Gastrocnemius medialis (tissue), 4 donors: ENCODE data around the gene RPS25. TPM values are rescaled to one million over a fixed set of nuclear protein-coding genes. Genes with fewer than 3 reads are reported as not detected.

Source experiments
- ATAC-seq, 2 donors: fragments of 150-250 bp; one replicate each; pipeline ENCODE4 v1.9.1; 2016
- DNase-seq, 2 donors: peaks; one replicate each; pipeline ENCODE4 v3.0.0-alpha.2; 2019
- H3K27ac ChIP-seq, 4 donors: fragments of 200-600 bp; sonication (generic); 1 replicate in 1 of 4; 2 replicates in 3 of 4; pipeline ENCODE4 v1.5.1; 2016 to 2018; ENCODE audit warnings: mild to moderate bottlenecking in 2 of 4, moderate library complexity in 1 of 4
- H3K27me3 ChIP-seq, 3 donors: fragments of 200-600 bp; sonication (generic) in 2 of 3; 1 replicate in 1 of 3; 2 replicates in 2 of 3; pipeline versions ENCODE4 v1.5.1 to v1.6.0; 2016 to 2019; ENCODE audit warnings: mild to moderate bottlenecking in 1 of 3, moderate library complexity in 1 of 3
- H3K36me3 ChIP-seq, 2 donors: fragments of 200-600 bp; sonication (generic) in 1 of 2; one replicate each; pipeline ENCODE4 v1.5.1; 2017 to 2018
- H3K4me1 ChIP-seq, 2 donors: fragments of 200-600 bp; sonication (generic) in 1 of 2; one replicate each; pipeline ENCODE4 v1.5.1; 2016 to 2017; ENCODE audit warnings: mild to moderate bottlenecking in 2 of 2
- H3K4me3 ChIP-seq, 4 donors: fragments of 200-600 bp; sonication (generic) in 3 of 4; 1 replicate in 1 of 4; 2 replicates in 3 of 4; pipeline ENCODE4 v1.5.1; 2016 to 2019; ENCODE audit warnings: mild to moderate bottlenecking in 2 of 4
- H3K9me3 ChIP-seq, 3 donors: fragments of 200-600 bp; sonication (generic) in 2 of 3; 1 replicate in 1 of 3; 2 replicates in 2 of 3; pipeline ENCODE4 v1.5.1; 2016 to 2019
- CTCF ChIP-seq, 5 experiments: fragments of 450-650 bp in 3 of 5; fragments of 200-600 bp in 2 of 5; sonication (generic) in 2 of 5; IDR thresholded peaks in 4 of 5; conservative IDR thresholded peaks in 1 of 5; 1 replicate in 4 of 5; 2 replicates in 1 of 5; pipeline ENCODE4 v1.5.1; 2016 to 2019; ENCODE audit warnings: antibody characterized with exemption in 5 of 5, mild to moderate bottlenecking in 3 of 5, moderate library complexity in 3 of 5
- POLR2A ChIP-seq, 2 donors: fragments of 450-650 bp; IDR thresholded peaks; one replicate each; pipeline ENCODE4 v1.6.1; 2017; ENCODE audit warnings: antibody characterized with exemption in 2 of 2, mild to moderate bottlenecking in 2 of 2, moderate library complexity in 2 of 2
- in situ Hi-C, 4 donors: fragments of 200-750 bp; cut with MboI; loops; one replicate each; pipeline versions ENCODE4 v1.15.0 to v1.8.0; 2017; ENCODE audit warnings: low sequenced_read_pairs in 4 of 4
- intact Hi-C: fragments of 100-400 bp; cut with DNase I; formaldehyde crosslinking; loops from one replicate; pipeline ENCODE4 v1.15.1; 2023; ENCODE audit warnings: low total_unique reads
- total RNA-seq, 4 donors: library from RNA; depleted of rRNA; stranded (reverse); fragments of >200 nt; gene quantifications; one replicate each; pipeline versions ENCODE4 v1.1.0 to v1.2.3, GENCODE V29; 2016

The RPS25 gene
- total RNA-seq, 4 donors from 2014 or later = 1,700 to 2,567 (median 1,849) TPM

- TF ChIP-seq POLR2A (IDR thresholded peaks at IDR 0.05) (no peak), CTCF (IDR thresholded peaks at IDR 0.05 in 4 of 5, conservative IDR thresholded peaks at IDR 0.05 in 1 of 5) (no peak)
- H3K36me3 ChIP-seq = peaks cover 0 to 56% of the 10 kb centered on the region in 2 donors
- in situ Hi-C loops = no loop called here
- H3K27me3 ChIP-seq = no peaks in the 10 kb centered on the region
- no peak overlapping the region for H3K4me3 ChIP-seq
- DNase-seq (no peak), ATAC-seq (no peak)
- intact Hi-C loops = no loop called here
- peaks cover 13 to 15% of the 10 kb centered on the region in 2 donors for H3K4me1 ChIP-seq
- no peak overlapping the region for H3K27ac ChIP-seq
- no peaks in the 10 kb centered on the region for H3K9me3 ChIP-seq
These were observed 36.3 kb upstream of the RPS25 start for GRCh38 chr11:119054418-119054817.

GRCh38 chr11:119052163-119052814 is 34.1 kb upstream of the RPS25 start:
- no peak for ATAC-seq

GRCh38 chr11:119051440-119052162 is 33.5 kb upstream of the RPS25 start:
- Histone ChIP-seq H3K4me1 (peaks cover 7% of the 10 kb centered on the region in 2 donors), H3K27ac (no peak overlapping the region), H3K36me3 (peaks cover 0 to 84% of the 10 kb centered on the region in 2 donors), H3K9me3 (no peaks in the 10 kb centered on the region), H3K27me3 (no peaks in the 10 kb centered on the region), H3K4me3 (no peak overlapping the region)
- in situ Hi-C loops = no loop called here
- DNase-seq (no peak), ATAC-seq (no peak)
- intact Hi-C loops = no loop called here
- no peak for TF ChIP-seq CTCF (IDR thresholded peaks at IDR 0.05 in 4 of 5, conservative IDR thresholded peaks at IDR 0.05 in 1 of 5)
- TF ChIP-seq POLR2A (IDR thresholded peaks at IDR 0.05) = no peak

More at GRCh38 chr11:119052163-119052814, 34.1 kb upstream of the RPS25 start:
- in situ Hi-C loops (no loop called here), intact Hi-C loops (no loop called here)
- no peak for DNase-seq
- no peaks in the 10 kb centered on the region for H3K9me3 ChIP-seq
- no peak overlapping the region for H3K4me3 ChIP-seq
- no peak overlapping the region for H3K27ac ChIP-seq
- no peaks in the 10 kb centered on the region for H3K27me3 ChIP-seq
- TF ChIP-seq CTCF (IDR thresholded peaks at IDR 0.05 in 4 of 5, conservative IDR thresholded peaks at IDR 0.05 in 1 of 5) = no peak
- no peak for TF ChIP-seq POLR2A (IDR thresholded peaks at IDR 0.05)
- peaks cover 7% of the 10 kb centered on the region in 2 donors for H3K4me1 ChIP-seq
- peaks cover 0 to 77% of the 10 kb centered on the region in 2 donors for H3K36me3 ChIP-seq

GRCh38 chr11:119049081-119049480 is 30.9 kb upstream of the RPS25 start:
- in situ Hi-C loops (no loop called here), intact Hi-C loops (no loop called here)
- Histone ChIP-seq H3K9me3 (no peaks in the 10 kb centered on the region), H3K4me1 (no peaks in the 10 kb centered on the region), H3K36me3 (peaks cover 0 to 87% of the 10 kb centered on the region in 2 donors), H3K4me3 (no peak overlapping the region), H3K27me3 (no peaks in the 10 kb centered on the region), H3K27ac (no peak overlapping the region)
- DNase-seq (no peak), ATAC-seq (no peak)
- TF ChIP-seq POLR2A (IDR thresholded peaks at IDR 0.05) (no peak), CTCF (IDR thresholded peaks at IDR 0.05 in 4 of 5, conservative IDR thresholded peaks at IDR 0.05 in 1 of 5) (no peak)
